ENCODE data around the gene ATP5MC2.
"Not testable (repeated sequence)": the region's sequence is repeated elsewhere in the genome, so short reads cannot be mapped to it uniquely, and the experiment has no call there.

ATP5MC2 gene

GRCh38 chr12:53651737-53652136 is 24.1 kb downstream of the ATP5MC2 start:
- Mint-ChIP-seq H3K27ac (no peak overlapping the region), H3K36me3 (peaks cover 1 to 4% of the 10 kb centered on the region in 2 donors), H3K4me1 (no peaks in the 10 kb centered on the region), H3K4me3 (no peak overlapping the region), H3K9me3 (no peaks in the 10 kb centered on the region), H3K27me3 (no peaks in the 10 kb centered on the region)
- ATAC-seq (replicated peaks) (no peak), DNase-seq (no peak)

GRCh38 chr12:53646300-53646699 is 29.6 kb downstream of the ATP5MC2 start:
- ATAC-seq (replicated peaks); H3K27ac Mint-ChIP-seq; H3K36me3 Mint-ChIP-seq; H3K9me3 Mint-ChIP-seq; DNase-seq; H3K27me3 Mint-ChIP-seq; H3K4me3 Mint-ChIP-seq; H3K4me1 Mint-ChIP-seq: not testable (repeated sequence)

GRCh38 chr12:53645165-53645564 is 30.7 kb downstream of the ATP5MC2 start:
- Mint-ChIP-seq H3K27me3 (no peaks in the 10 kb centered on the region), H3K4me3 (no peak overlapping the region), H3K36me3 (peaks cover 0 to 1% of the 10 kb centered on the region in 2 donors), H3K27ac (no peak overlapping the region), H3K4me1 (no peaks in the 10 kb centered on the region), H3K9me3 (no peaks in the 10 kb centered on the region)
- no peak for DNase-seq
- no peak for ATAC-seq (replicated peaks)

GRCh38 chr12:53644133-53644532 is 31.8 kb downstream of the ATP5MC2 start:
- Mint-ChIP-seq H3K27me3 (no peaks in the 10 kb centered on the region), H3K4me3 (no peak overlapping the region)
- ATAC-seq (replicated peaks): no peak

GRCh38 chr12:53643232-53643979 is 32.5 kb downstream of the ATP5MC2 start:
- ATAC-seq (replicated peaks): no peak
- H3K4me1 Mint-ChIP-seq: no peaks in the 10 kb centered on the region
- no peak overlapping the region for H3K27ac Mint-ChIP-seq
- no peak overlapping the region for H3K4me3 Mint-ChIP-seq
- no peak for DNase-seq
- no peaks in the 10 kb centered on the region for H3K36me3 Mint-ChIP-seq
- H3K9me3 Mint-ChIP-seq: no peaks in the 10 kb centered on the region
- H3K27me3 Mint-ChIP-seq: no peaks in the 10 kb centered on the region

More at GRCh38 chr12:53644133-53644532, 31.8 kb downstream of the ATP5MC2 start:
- Mint-ChIP-seq H3K9me3 (no peaks in the 10 kb centered on the region), H3K27ac (no peak overlapping the region), H3K36me3 (no peaks in the 10 kb centered on the region), H3K4me1 (no peaks in the 10 kb centered on the region)
- DNase-seq: no peak

- DNase-seq (no peak), ATAC-seq (replicated peaks) (no peak)
- no peaks in the 10 kb centered on the region for H3K27me3 Mint-ChIP-seq
- H3K4me3 Mint-ChIP-seq: no peak overlapping the region
- no peak overlapping the region for H3K27ac Mint-ChIP-seq
- no peaks in the 10 kb centered on the region for H3K9me3 Mint-ChIP-seq
- H3K36me3 Mint-ChIP-seq: peaks cover 0 to 2% of the 10 kb centered on the region in 2 donors
- no peaks in the 10 kb centered on the region for H3K4me1 Mint-ChIP-seq
Observed at GRCh38 chr12:53638057-53638456, 37.8 kb downstream of the ATP5MC2 start.

GRCh38 chr12:53636641-53637040 is 39.2 kb downstream of the ATP5MC2 start:
- H3K36me3 Mint-ChIP-seq: peaks cover 0 to 2% of the 10 kb centered on the region in 2 donors
- DNase-seq (no peak), ATAC-seq (replicated peaks) (no peak)
- no peaks in the 10 kb centered on the region for H3K27me3 Mint-ChIP-seq
- peaks cover 0 to 2% of the 10 kb centered on the region in 2 donors for H3K9me3 Mint-ChIP-seq
- H3K27ac Mint-ChIP-seq: no peak overlapping the region
- no peak overlapping the region for H3K4me3 Mint-ChIP-seq
- peaks cover 0 to 1% of the 10 kb centered on the region in 2 donors for H3K4me1 Mint-ChIP-seq

- H3K4me1 Mint-ChIP-seq; ATAC-seq (replicated peaks); H3K4me3 Mint-ChIP-seq; H3K36me3 Mint-ChIP-seq; H3K9me3 Mint-ChIP-seq; H3K27me3 Mint-ChIP-seq; DNase-seq: not testable (repeated sequence)
- H3K27ac Mint-ChIP-seq: peak overlapping the region; percentile 37
Observed at GRCh38 chr12:53635708-53636107, 40.2 kb downstream of the ATP5MC2 start.

GRCh38 chr12:53631721-53632120 is 44.2 kb downstream of the ATP5MC2 start:
- Mint-ChIP-seq H3K36me3 (peaks cover 0 to 2% of the 10 kb centered on the region in 2 donors), H3K27me3 (no peaks in the 10 kb centered on the region), H3K27ac (no peak overlapping the region), H3K4me1 (peaks cover 5 to 6% of the 10 kb centered on the region in 2 donors), H3K4me3 (no peak overlapping the region), H3K9me3 (peaks cover 0 to 2% of the 10 kb centered on the region in 2 donors)
- ATAC-seq (replicated peaks) (no peak), DNase-seq (no peak)

GRCh38 chr12:53627919-53628318 is 48.0 kb downstream of the ATP5MC2 start:
- peaks cover 0 to 2% of the 10 kb centered on the region in 2 donors for H3K9me3 Mint-ChIP-seq
- DNase-seq: no peak
- ATAC-seq (replicated peaks): no peak
- peaks cover 18 to 36% of the 10 kb centered on the region in 2 donors for H3K4me1 Mint-ChIP-seq
- H3K27ac Mint-ChIP-seq: no peak overlapping the region
- H3K27me3 Mint-ChIP-seq: no peaks in the 10 kb centered on the region
- no peak overlapping the region for H3K4me3 Mint-ChIP-seq
- peaks cover 2 to 7% of the 10 kb centered on the region in 2 donors for H3K36me3 Mint-ChIP-seq

- Mint-ChIP-seq H3K4me3 (peak overlapping the region; percentile 99), H3K27me3 (no peaks in the 10 kb centered on the region), H3K27ac (peak overlapping the region; percentile 98), H3K36me3 (peaks cover 3 to 7% of the 10 kb centered on the region in 2 donors), H3K9me3 (no peaks in the 10 kb centered on the region), H3K4me1 (peaks cover 17 to 36% of the 10 kb centered on the region in 2 donors)
- ATAC-seq (replicated peaks) (peak; percentile 0 to 7), DNase-seq (no peak)
Observed at GRCh38 chr12:53626702-53627169, 49.1 kb downstream of the ATP5MC2 start.

- Mint-ChIP-seq H3K4me3 (peak within 1 kb of the TSS; percentile 99), H3K36me3 (peaks cover 3 to 7% of the 10 kb centered on the region in 2 donors), H3K4me1 (peaks cover 17 to 36% of the 10 kb centered on the region in 2 donors), H3K27ac (peak within 1 kb of the TSS; percentile 98), H3K27me3 (no peaks in the 10 kb centered on the region), H3K9me3 (no peaks in the 10 kb centered on the region)
- DNase-seq (peak; percentile 97), ATAC-seq (replicated peaks) (peak; percentile 96 to 97)
Observed at GRCh38 chr12:53625946-53626701, 49.8 kb downstream of the ATP5MC2 start, which contains the start of gene ATF7. ATF7 (minus strand) TSS chr12:53626382; CDS start chr12:53601000, 25,382 bp downstream.

- Mint-ChIP-seq H3K4me3 (peak overlapping the region; percentile 99), H3K27me3 (no peaks in the 10 kb centered on the region), H3K36me3 (peaks cover 5 to 7% of the 10 kb centered on the region in 2 donors), H3K9me3 (no peaks in the 10 kb centered on the region), H3K4me1 (peaks cover 17 to 36% of the 10 kb centered on the region in 2 donors), H3K27ac (peak overlapping the region; percentile 98)
- DNase-seq (no peak), ATAC-seq (replicated peaks) (no peak)
Observed at GRCh38 chr12:53625373-53625945, 50.4 kb downstream of the ATP5MC2 start.

- Mint-ChIP-seq H3K36me3 (peaks cover 5 to 7% of the 10 kb centered on the region in 2 donors), H3K9me3 (no peaks in the 10 kb centered on the region), H3K27ac (peak overlapping the region; percentile 98), H3K4me3 (peak overlapping the region; percentile 99), H3K4me1 (peaks cover 17 to 36% of the 10 kb centered on the region in 2 donors), H3K27me3 (no peaks in the 10 kb centered on the region)
- no peak for DNase-seq
- ATAC-seq (replicated peaks): no peak
Observed at GRCh38 chr12:53624956-53625355, 50.9 kb downstream of the ATP5MC2 start.

Measured in stimulated activated naive B cell treated with anti-CD40 and anti-IgM and Interleukin-4, amounts not matched to agents 10 μg/mL and 1 μg/mL and 100 μg/mL, for 72 hours (primary cell).